Neuron (in vitro differentiated cells): Measurements from ENCODE around the gene HOXC11.

Source experiments
- H2AFZ ChIP-seq: one replicate; pipeline ENCODE4 v1.6.1; 2013; ENCODE audit warnings: low read depth, mild to moderate bottlenecking, inconsistent platforms, low read length, moderate library complexity
- H3K27me3 ChIP-seq: one replicate; pipeline ENCODE4 v1.6.1; 2013; ENCODE audit warnings: low read length; ENCODE audit not compliant: insufficient read depth
- H3K36me3 ChIP-seq: one replicate; pipeline ENCODE4 v1.6.1; 2013; ENCODE audit warnings: low read length; ENCODE audit not compliant: insufficient read depth
- H3K4me1 ChIP-seq: one replicate; pipeline ENCODE4 v1.6.1; 2013; ENCODE audit warnings: low read length; ENCODE audit not compliant: insufficient read depth
- H3K4me3 ChIP-seq: 2 replicates; pipeline ENCODE4 v1.5.1; 2013; ENCODE audit warnings: mild to moderate bottlenecking, low read length, moderate library complexity
- H3K9me3 ChIP-seq: one replicate; pipeline ENCODE4 v1.6.1; 2013; ENCODE audit warnings: low read length

Gene HOXC11

DNA sequence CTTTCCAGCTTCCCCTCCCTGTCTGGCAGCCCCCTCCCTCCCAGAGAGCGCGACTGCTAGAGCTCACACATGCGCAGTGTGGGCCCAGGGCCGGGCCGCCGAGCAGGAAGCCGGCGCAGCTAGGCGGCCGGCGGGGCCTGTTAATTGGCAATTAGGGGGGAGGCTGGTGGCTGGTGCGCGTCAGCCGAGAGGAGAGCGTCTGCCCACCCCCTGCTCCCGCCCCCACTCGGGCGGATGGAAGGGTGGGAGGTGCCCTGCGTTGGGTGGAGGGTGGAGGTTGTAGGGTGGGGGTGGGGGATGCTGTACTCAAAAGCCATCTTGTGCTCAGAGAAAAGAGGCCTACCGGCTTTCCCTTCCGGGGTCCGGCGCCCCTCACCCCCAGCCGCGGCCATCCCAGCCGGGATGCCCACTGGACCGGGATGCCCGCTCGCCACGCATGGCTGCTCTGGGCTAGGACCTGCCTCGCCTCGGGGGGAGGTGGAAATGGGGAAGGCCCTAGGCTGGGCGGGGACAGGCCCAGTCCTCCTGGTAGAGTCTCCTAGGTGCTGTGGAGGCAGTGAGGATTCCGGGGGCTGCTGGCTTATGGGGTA lies 45.0 kb downstream of the HOXC11 start:
- H3K36me3 ChIP-seq: no peaks in the 10 kb centered on the region
- H3K4me3 ChIP-seq: peak overlapping the region; percentile 48
- peaks cover 94% of the 10 kb centered on the region for H3K27me3 ChIP-seq
- peaks cover 4% of the 10 kb centered on the region for H3K9me3 ChIP-seq
- peaks cover 10% of the 10 kb centered on the region for H3K4me1 ChIP-seq
- H2AFZ ChIP-seq: peak overlapping the region; percentile 15

DNA sequence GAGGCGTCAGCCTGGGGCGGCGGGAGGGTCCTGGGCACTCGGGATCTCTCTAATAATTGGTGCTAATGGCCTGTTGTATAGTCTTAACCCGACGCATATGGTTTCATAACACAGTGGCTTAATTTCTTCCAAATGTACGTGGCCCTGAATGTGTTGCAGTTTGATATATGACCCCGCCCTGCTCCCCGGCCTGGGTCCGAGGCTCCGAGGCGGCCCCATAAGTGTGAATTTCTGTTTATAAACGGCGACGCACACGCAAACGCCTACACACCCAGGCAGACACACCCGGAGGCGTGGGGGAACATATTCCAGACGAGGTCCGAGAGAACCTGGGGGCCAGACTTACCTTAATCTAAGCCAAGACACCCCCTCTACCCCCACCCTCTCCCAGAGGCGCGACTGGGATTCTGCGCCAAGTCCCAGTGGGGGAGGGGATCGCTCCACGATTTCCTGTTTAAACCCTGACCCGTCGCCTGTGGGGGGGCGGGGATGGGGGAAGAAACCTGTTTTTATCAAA lies 45.6 kb downstream of the HOXC11 start:
- Histone ChIP-seq H3K9me3 (no peaks in the 10 kb centered on the region), H2AFZ (peak overlapping the region; percentile 15), H3K36me3 (no peaks in the 10 kb centered on the region), H3K27me3 (peaks cover 94% of the 10 kb centered on the region), H3K4me3 (peak overlapping the region; percentile 48), H3K4me1 (peaks cover 10% of the 10 kb centered on the region)

GRCh38 chr12:54019091-54019811 lies 46.3 kb downstream of the HOXC11 start:
- Histone ChIP-seq H3K9me3 (no peaks in the 10 kb centered on the region), H3K4me3 (no peak overlapping the region), H3K36me3 (no peaks in the 10 kb centered on the region), H2AFZ (no peak overlapping the region), H3K27me3 (peaks cover 94% of the 10 kb centered on the region), H3K4me1 (peaks cover 10% of the 10 kb centered on the region)

DNA sequence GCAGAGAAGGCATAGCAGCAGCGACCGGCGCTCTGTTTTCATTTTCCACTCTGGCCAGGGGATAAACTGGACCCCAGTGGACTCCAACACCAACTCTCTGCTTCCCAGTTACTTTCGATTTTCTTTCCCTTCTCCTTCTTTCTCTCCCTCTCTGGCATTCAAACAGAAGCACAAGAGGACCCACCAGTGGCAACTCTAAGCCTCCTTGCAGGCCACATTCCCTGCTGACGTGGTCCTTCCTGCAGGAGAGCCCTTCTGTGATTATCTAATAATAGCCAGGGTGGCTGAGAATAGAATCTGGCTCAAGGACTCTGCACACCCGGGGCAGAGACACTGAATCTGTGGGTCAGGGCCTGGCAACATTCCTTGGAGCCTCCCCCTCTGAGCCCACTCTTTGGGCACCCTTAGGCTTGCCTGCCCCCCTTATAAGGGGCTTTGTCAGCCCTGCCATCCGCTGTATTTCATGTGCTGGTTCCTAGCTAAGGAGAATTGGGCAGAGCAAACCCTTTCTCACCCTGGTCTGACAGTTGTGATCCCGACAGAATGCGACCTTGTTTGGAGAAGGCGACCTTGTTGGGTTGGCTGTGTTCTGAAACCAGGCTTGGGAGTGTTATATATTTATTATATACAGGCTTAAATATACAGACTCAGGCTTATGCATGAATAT lies 47.1 kb downstream of the HOXC11 start:
- Histone ChIP-seq H2AFZ (no peak overlapping the region), H3K27me3 (peaks cover 94% of the 10 kb centered on the region), H3K4me3 (no peak overlapping the region), H3K9me3 (no peaks in the 10 kb centered on the region), H3K36me3 (no peaks in the 10 kb centered on the region), H3K4me1 (peaks cover 10% of the 10 kb centered on the region)

GRCh38 chr12:54020591-54021405 lies 47.9 kb downstream of the HOXC11 start:
- Histone ChIP-seq H2AFZ (no peak overlapping the region), H3K4me3 (no peak overlapping the region), H3K27me3 (peaks cover 93% of the 10 kb centered on the region), H3K9me3 (no peaks in the 10 kb centered on the region), H3K4me1 (peaks cover 10% of the 10 kb centered on the region), H3K36me3 (no peaks in the 10 kb centered on the region)

- H3K9me3 ChIP-seq: no peaks in the 10 kb centered on the region
- H2AFZ ChIP-seq: no peak overlapping the region
- peaks cover 10% of the 10 kb centered on the region for H3K4me1 ChIP-seq
- H3K4me3 ChIP-seq: no peak overlapping the region
- no peaks in the 10 kb centered on the region for H3K36me3 ChIP-seq
- peaks cover 94% of the 10 kb centered on the region for H3K27me3 ChIP-seq
Measured at GRCh38 chr12:54021432-54022013, 48.6 kb downstream of the HOXC11 start.

- H3K36me3 ChIP-seq: no peaks in the 10 kb centered on the region
- peaks cover 96% of the 10 kb centered on the region for H3K27me3 ChIP-seq
- H3K4me3 ChIP-seq: no peak overlapping the region
- no peaks in the 10 kb centered on the region for H3K9me3 ChIP-seq
- H3K4me1 ChIP-seq: peaks cover 5% of the 10 kb centered on the region
- no peak overlapping the region for H2AFZ ChIP-seq
Measured at GRCh38 chr12:54022960-54023884, 50.3 kb downstream of the HOXC11 start.

DNA sequence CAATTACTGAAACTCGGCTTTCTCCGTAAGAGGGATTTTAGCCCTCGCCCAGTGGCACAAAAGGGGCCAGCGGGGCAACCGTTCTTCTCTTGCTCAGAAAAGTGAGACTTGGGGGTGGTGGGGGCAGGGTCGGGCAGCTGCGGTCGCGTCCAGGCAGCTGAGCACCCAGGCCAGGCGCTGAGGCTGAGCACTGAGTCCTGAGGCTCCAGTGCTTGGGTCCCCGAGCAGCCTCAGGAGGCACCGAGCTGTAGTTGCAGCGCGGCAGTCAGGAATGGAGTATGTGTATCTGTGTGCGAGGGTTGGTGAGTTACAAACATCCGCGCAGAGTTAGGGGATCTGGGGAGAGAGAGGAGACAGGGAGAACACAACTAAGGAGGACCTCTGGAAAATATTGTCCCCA lies 51.2 kb downstream of the HOXC11 start:
- no peaks in the 10 kb centered on the region for H3K36me3 ChIP-seq
- peaks cover 98% of the 10 kb centered on the region for H3K27me3 ChIP-seq
- H3K4me1 ChIP-seq: no peaks in the 10 kb centered on the region
- H3K4me3 ChIP-seq: no peak overlapping the region
- no peaks in the 10 kb centered on the region for H3K9me3 ChIP-seq
- H2AFZ ChIP-seq: no peak overlapping the region

GRCh38 chr12:54024581-54025305 lies 51.8 kb downstream of the HOXC11 start:
- Histone ChIP-seq H3K4me3 (no peak overlapping the region), H3K36me3 (no peaks in the 10 kb centered on the region), H2AFZ (no peak overlapping the region), H3K9me3 (no peaks in the 10 kb centered on the region), H3K27me3 (peaks cover 97% of the 10 kb centered on the region), H3K4me1 (no peaks in the 10 kb centered on the region)

- Histone ChIP-seq H3K4me1 (no peaks in the 10 kb centered on the region), H3K4me3 (no peak overlapping the region), H3K9me3 (no peaks in the 10 kb centered on the region), H3K27me3 (peaks cover 96% of the 10 kb centered on the region), H2AFZ (no peak overlapping the region), H3K36me3 (no peaks in the 10 kb centered on the region)
Measured at GRCh38 chr12:54025499-54026405, 52.8 kb downstream of the HOXC11 start.
